Pancreas (tissue), 10 donors: ENCODE results near the gene CDCP2. TPM values are rescaled to one million over a fixed set of nuclear protein-coding genes. Genes with fewer than 3 reads are reported as not detected.
"Not testable (repeated sequence)": the region's sequence is repeated elsewhere in the genome, so short reads cannot be mapped to it uniquely, and the experiment has no call there.

Source experiments
- ATAC-seq, 4 donors: fragments of 200-7000 bp; cut with Tn5 transposase; one replicate each; pipeline versions ENCODE4 v1.8.0 to v1.9.1; 2020; ENCODE audit warnings: mild to moderate bottlenecking in 4 of 4, moderate library complexity in 4 of 4
- DNase-seq, 6 donors: peaks; one replicate each; pipeline ENCODE4 v3.0.0-alpha.2; 2020
- FAIRE-seq: peaks from 2 replicates; lab custom pipeline; 2012; peaks lifted over from hg19 to GRCh38; lab: Jason Lieb, UNC
- H3K27ac ChIP-seq, 4 donors: fragments of 200-600 bp; sonication (generic); 1 replicate in 3 of 4; 2 replicates in 1 of 4; pipeline versions ENCODE4 v1.5.0 to v1.8.0; 2020
- H3K27me3 ChIP-seq, 4 donors: fragments of 200-600 bp; one replicate each; pipeline ENCODE4 v1.8.0; 2021
- H3K36me3 ChIP-seq, 3 donors: fragments of 200-600 bp; sonication (generic) in 1 of 3; one replicate each; pipeline versions ENCODE4 v1.5.0 to v1.8.0; 2020 to 2021
- H3K4me1 ChIP-seq, 3 donors: fragments of 200-600 bp; one replicate each; pipeline ENCODE4 v1.8.0; 2021
- H3K4me3 ChIP-seq, 4 donors: fragments of 200-600 bp; sonication (generic) in 2 of 4; one replicate each; pipeline versions ENCODE4 v1.5.0 to v1.8.0; 2020 to 2021
- H3K9me3 ChIP-seq, 4 donors: fragments of 200-600 bp; one replicate each; pipeline ENCODE4 v1.8.0; 2021
- CTCF ChIP-seq, 4 donors: fragments of 200-600 bp; sonication (generic) in 3 of 4; IDR thresholded peaks; one replicate each; pipeline versions ENCODE4 v1.5.0 to v1.8.0; 2021; ENCODE audit warnings: antibody characterized with exemption in 4 of 4
- WGBS, 2 donors: extraction: QIAGEN DNeasy Blood & Tissue Kit; methylation state at CpG; one replicate each; pipeline ENCODE4 v1.1.7; 2013; 5-methylcytosine and 5-hydroxymethylcytosine counted together
- intact Hi-C, 3 donors: fragments of 100-400 bp; cut with DNase I; formaldehyde crosslinking; loops; one replicate each; pipeline versions ENCODE4 v1.11.1 to v1.14.2; 2022
- polyA plus RNA-seq, 2 donors: library from polyadenylated mRNA; stranded (reverse); fragments of 200-250 nt; gene quantifications; one replicate each; pipeline ENCODE4 v1.2.3, GENCODE V29; 2013
- total RNA-seq, 6 donors: library from RNA; stranded (reverse); fragmentation: NEBNext Ultra II Directional in 4 of 6; extraction: Animal tissue kit (Norgen Biotek cat#: 25700) in 4 of 6; gene quantifications; one replicate each; pipeline versions ENCODE4 v1.2.1 to v1.2.4, GENCODE V29; 2021 to 2023
- donor health status: healthy with polysubstance abuse.
- donor health status: DM: no; HTN: no; CAD: no; lungs with moderate emphysema.
- donor health status: DM: no; HTN: no; CAD: no.
- donor health status: control.
- donor health status: control.
- donor health status: Bipolar disorder and iron deficiency.
- donor health status: DM: yes; HTN: yes; CAD: no.
- donor health status: DM: no; HTN: no; CAD: no.
- donor health status: DM: no; HTN: no; CAD: no.
- donor health status: DM: yes; HTN: yes; CAD: no.

Gene CDCP2
- total and polyA plus RNA-seq, 8 donors, result 0.08 TPM; not detected in 7

- Histone ChIP-seq H3K4me3 (no peak overlapping the region), H3K4me1 (no peaks in the 10 kb centered on the region), H3K36me3 (no peaks in the 10 kb centered on the region), H3K27me3 (no peaks in the 10 kb centered on the region), H3K9me3 (no peaks in the 10 kb centered on the region), H3K27ac (no peak overlapping the region)
- DNase-seq (no peak), FAIRE-seq (no peak), ATAC-seq (no peak)
- TF ChIP-seq CTCF (IDR thresholded peaks at IDR 0.05), result no peak
- intact Hi-C loops, result no loop called here
- 74 to 87% methylated on average over 2 of the region's 2 CpGs for WGBS, 2 donors
Observed at GRCh38 chr1:54107131-54107530, 45.7 kb downstream of the CDCP2 start.

GRCh38 chr1:54105736-54106269 is 47.0 kb downstream of the CDCP2 start:
- no peaks in the 10 kb centered on the region for H3K36me3 ChIP-seq
- no peak for TF ChIP-seq CTCF (IDR thresholded peaks at IDR 0.05)
- 91 to 96% methylated on average over 6 of the region's 6 CpGs for WGBS, 2 donors
- no peak overlapping the region for H3K27ac ChIP-seq
- intact Hi-C loops, result no loop called here
- no peaks in the 10 kb centered on the region for H3K9me3 ChIP-seq
- no peak for FAIRE-seq
- no peak for ATAC-seq
- peaks cover 0 to 2% (median 0%) of the 10 kb centered on the region in 3 donors for H3K4me1 ChIP-seq
- DNase-seq, result no peak
- no peaks in the 10 kb centered on the region for H3K27me3 ChIP-seq
- no peak overlapping the region for H3K4me3 ChIP-seq

- ATAC-seq, result no peak
- H3K4me1 ChIP-seq, result peaks cover 0 to 3% (median 0%) of the 10 kb centered on the region in 3 donors
- WGBS, 2 donors, result 84 to 88% methylated on average over 1 of the region's 1 CpG
- intact Hi-C loops, result no loop called here
- no peaks in the 10 kb centered on the region for H3K27me3 ChIP-seq
- no peaks in the 10 kb centered on the region for H3K36me3 ChIP-seq
- no peak overlapping the region for H3K4me3 ChIP-seq
- TF ChIP-seq CTCF (IDR thresholded peaks at IDR 0.05), result no peak
- FAIRE-seq, result no peak
- DNase-seq, result no peak
- H3K27ac ChIP-seq, result no peak overlapping the region
- H3K9me3 ChIP-seq, result no peaks in the 10 kb centered on the region
Observed at GRCh38 chr1:54105080-54105479, 47.7 kb downstream of the CDCP2 start.

- FAIRE-seq, intact Hi-C loops, H3K9me3 ChIP-seq, DNase-seq, H3K27ac ChIP-seq, H3K27me3 ChIP-seq, H3K4me3 ChIP-seq, H3K36me3 ChIP-seq, H3K4me1 ChIP-seq, ATAC-seq: not testable (repeated sequence)
- WGBS, 2 donors, result 92 to 93% methylated on average over 9 of the region's 9 CpGs
Observed at GRCh38 chr1:54104613-54105012, 48.2 kb downstream of the CDCP2 start.

- WGBS, 2 donors, result 89 to 94% methylated on average over 6 of the region's 6 CpGs
- no peaks in the 10 kb centered on the region for H3K36me3 ChIP-seq
Observed at GRCh38 chr1:54103414-54103813, 49.4 kb downstream of the CDCP2 start.

More at GRCh38 chr1:54103414-54103813, 49.4 kb downstream of the CDCP2 start:
- no peaks in the 10 kb centered on the region for H3K9me3 ChIP-seq
- ATAC-seq, result no peak
- H3K4me3 ChIP-seq, result no peak overlapping the region
- no peak for DNase-seq
- TF ChIP-seq CTCF (IDR thresholded peaks at IDR 0.05), result no peak
- peaks cover 0 to 3% (median 0%) of the 10 kb centered on the region in 3 donors for H3K4me1 ChIP-seq
- H3K27ac ChIP-seq, result no peak overlapping the region
- intact Hi-C loops, result no loop called here
- no peaks in the 10 kb centered on the region for H3K27me3 ChIP-seq
- no peak for FAIRE-seq
